Activated CD8-positive, alpha-beta memory T cell treated with anti-CD3 and anti-CD28 coated beads for 36 hours (primary cell): Measurements from ENCODE around the gene MARK3. TPM values are rescaled to one million over a fixed set of nuclear protein-coding genes. Genes with fewer than 3 reads are reported as not detected.

ENCODE experiments used
- CTCF ChIA-PET: fragments of 350-600 bp; sonication (Branson Sonifier 250); formaldehyde crosslinking; loops from one replicate; lab custom pipeline; 2021; ENCODE audit warnings: antibody characterized with exemption; lab: Charles Lee
- POLR2A ChIA-PET: fragments of 350-600 bp; sonication (Branson Sonifier 250); formaldehyde crosslinking; loops from one replicate; lab custom pipeline; 2021; ENCODE audit warnings: antibody characterized with exemption; lab: Charles Lee
- total RNA-seq, 2 experiments: library from RNA; stranded (reverse); gene quantifications; one replicate each; pipeline ENCODE4 v1.2.3, GENCODE V29; 2021

MARK3 gene
- total RNA-seq, 2 experiments from 2014 or later: 81.7 to 83.4 TPM

DNA sequence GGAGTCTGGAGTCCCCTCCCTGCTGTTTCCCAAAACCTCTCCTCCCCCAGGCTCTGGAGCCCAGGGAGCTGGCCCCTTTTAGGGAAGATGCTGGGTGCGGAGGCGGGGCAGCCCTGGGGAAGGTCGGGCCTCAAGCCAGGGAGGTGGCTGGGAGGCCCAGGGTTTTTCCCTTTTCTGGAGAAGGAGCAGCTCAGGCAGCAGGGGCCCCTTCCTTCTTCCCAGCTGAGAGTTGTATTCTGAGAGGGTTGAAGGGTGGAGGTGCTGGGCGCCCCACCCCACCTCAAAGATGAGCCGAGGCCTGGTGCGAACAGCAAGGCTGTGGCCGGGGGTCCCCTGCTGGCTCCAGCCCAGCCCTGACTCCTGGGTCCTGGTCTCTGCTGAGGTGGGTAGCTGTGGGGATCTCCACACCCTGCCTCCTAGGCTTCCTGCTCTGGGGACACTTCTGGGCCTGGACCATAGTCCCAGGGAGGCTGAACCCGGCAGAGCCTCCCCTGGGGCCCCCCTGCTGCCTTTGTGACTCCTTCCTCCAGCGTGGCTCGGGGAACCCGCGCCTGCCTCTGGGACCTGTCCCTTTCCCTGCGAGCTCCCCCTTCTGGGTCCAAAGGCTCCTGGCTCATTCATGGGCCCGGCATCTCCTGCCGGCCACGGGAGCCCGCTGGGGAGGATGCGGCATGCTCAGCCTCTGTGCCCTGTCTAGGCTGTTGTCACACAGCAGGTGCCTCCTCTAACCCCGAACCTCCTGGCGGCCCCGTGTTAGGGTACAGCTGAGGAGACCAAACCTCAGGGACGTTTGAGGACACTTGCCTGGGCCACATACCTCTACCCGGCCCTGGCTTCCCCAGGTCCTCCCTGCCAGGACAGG is 148.2 kb downstream of the MARK3 start:
- ChIA-PET CTCF (interaction anchor here (1.3 to 6.9 kb wide), 3 partner anchors 11 to 14 kb away, joined by 3 to 38 read pairs (median 5); partner anchors contain the start of gene CKB), POLR2A (no interaction called here)

DNA sequence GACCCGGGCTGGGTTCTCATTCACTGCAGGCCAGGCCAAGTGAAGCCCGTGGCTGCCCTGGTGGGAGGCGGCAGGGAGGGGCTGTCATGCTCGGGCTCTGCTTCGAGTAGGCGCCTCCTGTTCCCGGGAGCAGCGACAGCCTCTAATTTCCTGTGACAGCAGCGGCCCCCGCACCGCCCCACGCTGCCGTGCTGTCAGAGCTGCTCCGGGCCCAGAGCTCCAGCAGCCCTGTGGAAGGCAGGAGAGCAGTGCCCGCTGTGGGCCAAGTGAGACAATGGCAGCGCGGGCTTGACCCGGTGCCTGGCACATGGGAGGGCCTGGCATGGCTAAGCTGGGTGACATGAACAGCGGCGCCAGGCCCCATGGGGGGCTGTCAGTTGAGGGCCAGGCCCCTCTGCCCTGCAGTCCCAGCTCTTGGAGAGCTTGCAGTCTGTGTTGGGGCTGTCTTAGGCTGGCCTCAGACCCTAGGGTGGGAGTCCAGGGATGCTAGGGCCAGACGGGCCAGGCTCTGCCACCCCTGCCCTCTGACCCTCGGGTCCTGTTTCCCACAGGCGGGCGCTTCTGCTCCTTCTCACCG is 148.9 kb downstream of the MARK3 start:
- POLR2A ChIA-PET: no interaction called here
- CTCF ChIA-PET: interaction anchor here (1.5 to 6.9 kb wide), 2 partner anchors 12 to 14 kb away, joined by 5 to 38 read pairs; partner anchors contain the start of gene CKB

DNA sequence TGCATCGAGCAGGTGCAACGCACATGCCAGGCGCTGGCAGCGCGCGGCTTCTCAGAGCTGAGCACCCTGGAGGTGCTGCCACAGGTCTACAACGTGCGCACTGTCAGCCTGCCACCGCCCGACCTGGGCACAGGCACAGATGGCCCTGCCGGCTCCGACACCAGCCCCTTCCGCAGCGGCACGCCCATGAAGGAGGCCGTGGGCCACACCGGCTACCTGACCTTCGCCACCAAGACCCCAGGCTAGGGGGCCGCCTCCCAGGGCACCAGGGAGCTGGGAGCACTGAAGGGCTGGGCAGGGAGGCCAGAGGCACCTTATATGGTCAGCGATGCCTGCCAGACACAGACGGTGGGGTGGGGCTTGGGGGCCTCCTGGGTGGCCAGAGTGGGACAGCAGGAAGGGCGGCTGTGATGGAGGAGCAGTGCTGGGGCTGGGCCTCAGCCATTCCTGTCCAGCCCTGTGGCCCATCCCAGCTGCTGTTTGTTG is 149.4 kb downstream of the MARK3 start:
- ChIA-PET POLR2A (no interaction called here), CTCF (interaction anchor here (1.5 kb wide), 1 partner anchor 12 kb away, joined by 5 read pairs; the partner anchor contains the start of gene CKB)

DNA sequence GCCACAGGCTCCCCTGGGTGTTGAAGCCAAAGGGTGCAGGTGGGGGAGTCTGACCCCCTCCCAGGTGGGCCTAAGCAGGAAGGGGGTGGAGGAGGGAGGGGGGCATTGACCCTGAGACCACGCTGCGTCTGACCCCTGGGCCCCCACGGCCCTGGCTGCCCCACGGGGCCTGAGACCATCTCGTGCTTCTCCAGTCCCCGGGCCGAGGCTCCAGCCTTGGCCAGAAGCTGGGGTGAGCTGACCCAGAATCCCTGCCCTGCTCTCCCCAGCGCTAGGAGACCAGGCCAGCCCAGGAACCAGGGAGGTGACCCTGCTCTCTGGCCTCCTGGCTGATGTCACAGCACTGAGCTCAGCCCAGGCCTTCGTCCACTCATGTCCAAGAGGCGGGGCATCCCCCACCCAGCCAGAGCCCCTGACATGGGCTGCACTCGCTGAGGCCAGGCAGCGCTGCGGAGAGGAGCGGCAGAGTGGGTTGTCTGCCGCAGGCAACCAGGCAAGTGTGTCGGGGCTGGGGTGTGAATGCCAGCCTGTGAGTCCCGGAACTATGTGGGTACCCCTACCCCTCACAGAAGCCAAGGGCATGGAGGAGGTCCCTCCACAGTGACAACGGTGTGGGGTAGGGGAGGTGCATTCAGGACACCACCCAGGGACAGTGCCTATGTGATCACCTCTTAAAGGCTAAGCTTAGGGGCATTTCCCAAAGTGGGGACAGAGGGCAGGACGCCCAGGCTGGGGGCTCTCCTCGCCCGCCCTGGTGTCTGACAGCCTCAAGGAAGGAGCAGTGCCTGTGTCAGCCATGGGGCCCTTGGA is 150.1 kb downstream of the MARK3 start:
- CTCF ChIA-PET: interaction anchor here (1.5 kb wide), 1 partner anchor 13 kb away, joined by 5 read pairs; the partner anchor contains the start of gene CKB
- POLR2A ChIA-PET: no interaction called here

DNA sequence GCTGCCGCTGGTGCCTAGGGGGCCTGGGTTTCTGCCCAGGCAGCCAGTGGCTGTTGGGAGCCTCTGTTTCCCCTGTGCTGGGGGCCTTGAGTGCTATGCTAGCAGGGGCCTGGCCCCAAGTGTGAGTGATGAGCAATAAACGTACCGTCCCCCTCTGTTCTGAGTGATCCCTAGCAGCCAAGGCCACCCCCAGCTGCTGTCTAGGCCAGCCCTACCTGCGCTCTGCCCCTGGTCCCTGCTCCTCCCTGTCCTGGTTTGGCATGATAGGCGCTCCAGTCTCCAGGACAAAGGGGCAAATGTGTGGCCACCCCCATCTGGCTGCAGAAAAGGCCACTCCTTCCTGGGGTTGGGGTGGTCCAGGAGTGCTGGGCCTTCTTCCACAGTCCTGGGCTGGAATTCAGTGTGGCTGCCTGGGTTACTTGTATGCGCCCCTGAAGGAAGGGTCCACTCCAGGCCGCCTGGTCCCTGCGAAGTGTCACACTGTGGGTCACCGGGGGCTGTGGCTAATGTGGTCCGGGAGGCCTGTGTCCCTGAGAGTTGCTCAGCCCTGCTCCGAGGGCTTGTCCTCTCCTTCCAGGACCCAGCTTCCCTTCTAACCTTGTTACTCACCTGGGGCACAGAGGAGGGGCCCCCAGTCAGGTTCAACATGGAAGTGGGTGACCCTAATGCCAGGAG is 150.8 kb downstream of the MARK3 start:
- POLR2A ChIA-PET: no interaction called here
- CTCF ChIA-PET: no interaction called here

DNA sequence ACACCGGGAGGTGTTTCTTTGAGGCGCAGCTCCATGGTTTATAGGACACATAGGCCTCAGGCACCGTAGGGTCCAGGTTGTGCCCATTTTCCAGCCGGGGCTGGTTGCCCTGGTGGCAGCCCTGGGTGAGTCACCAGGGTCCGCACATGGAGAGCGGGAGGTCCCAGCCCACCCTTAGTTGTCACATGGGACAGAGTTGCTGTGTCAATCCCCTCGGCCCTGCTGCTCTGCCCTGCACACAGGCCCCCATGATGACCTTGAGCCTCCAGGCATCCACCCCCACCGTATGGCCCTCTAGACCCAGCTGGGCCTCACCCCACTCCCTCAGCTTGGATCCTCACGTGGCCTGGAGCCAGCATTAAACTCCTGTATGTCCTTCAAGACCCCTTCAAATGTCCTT is 151.5 kb downstream of the MARK3 start:
- CTCF ChIA-PET: interaction anchor here (1.4 kb wide), 1 partner anchor 10 kb away, joined by 4 read pairs; no protein-coding TSS in a partner anchor
- POLR2A ChIA-PET: no interaction called here

DNA sequence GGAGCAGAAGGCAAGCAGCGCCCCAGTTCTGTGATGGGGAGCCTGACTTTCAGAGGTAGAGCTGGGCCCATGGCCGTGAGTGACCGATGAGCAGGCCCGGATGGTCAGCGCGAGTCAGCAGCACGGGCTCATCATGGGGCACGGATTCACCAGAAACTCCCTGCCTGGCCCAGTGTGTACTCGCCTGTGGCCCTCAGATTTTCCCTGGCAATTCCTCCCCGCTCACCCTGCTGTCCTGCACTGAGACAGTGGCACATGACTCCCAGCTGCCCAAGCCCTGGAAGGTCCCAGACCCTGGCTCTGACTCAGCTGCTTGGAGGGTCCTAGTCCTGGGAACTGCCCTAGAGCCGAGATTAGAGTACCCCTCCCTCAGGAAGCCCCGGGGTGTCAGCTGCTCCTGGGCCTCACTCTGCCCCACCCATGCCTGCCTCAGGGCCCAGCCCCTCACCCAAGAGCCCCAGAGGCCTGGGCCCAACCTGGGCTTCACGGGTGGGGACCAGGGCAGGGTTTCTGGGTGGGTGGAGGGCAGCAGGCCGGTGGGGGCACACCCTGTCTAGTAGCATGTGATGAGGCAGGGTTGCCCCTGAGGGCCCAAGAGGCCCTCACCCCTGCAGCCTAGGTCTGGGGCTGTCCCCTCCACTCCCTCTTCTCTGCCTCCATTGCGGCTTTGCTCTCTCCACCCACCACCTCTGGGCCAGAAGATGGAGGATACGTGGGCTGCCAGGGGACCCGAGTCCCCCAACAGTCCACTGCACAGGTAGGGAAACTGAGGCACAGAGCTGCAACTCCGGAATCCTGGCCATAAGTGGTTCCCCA is 152.2 kb downstream of the MARK3 start:
- ChIA-PET CTCF (interaction anchor here (1.4 kb wide), 1 partner anchor 10 kb away, joined by 4 read pairs; no protein-coding TSS in a partner anchor), POLR2A (no interaction called here)

DNA sequence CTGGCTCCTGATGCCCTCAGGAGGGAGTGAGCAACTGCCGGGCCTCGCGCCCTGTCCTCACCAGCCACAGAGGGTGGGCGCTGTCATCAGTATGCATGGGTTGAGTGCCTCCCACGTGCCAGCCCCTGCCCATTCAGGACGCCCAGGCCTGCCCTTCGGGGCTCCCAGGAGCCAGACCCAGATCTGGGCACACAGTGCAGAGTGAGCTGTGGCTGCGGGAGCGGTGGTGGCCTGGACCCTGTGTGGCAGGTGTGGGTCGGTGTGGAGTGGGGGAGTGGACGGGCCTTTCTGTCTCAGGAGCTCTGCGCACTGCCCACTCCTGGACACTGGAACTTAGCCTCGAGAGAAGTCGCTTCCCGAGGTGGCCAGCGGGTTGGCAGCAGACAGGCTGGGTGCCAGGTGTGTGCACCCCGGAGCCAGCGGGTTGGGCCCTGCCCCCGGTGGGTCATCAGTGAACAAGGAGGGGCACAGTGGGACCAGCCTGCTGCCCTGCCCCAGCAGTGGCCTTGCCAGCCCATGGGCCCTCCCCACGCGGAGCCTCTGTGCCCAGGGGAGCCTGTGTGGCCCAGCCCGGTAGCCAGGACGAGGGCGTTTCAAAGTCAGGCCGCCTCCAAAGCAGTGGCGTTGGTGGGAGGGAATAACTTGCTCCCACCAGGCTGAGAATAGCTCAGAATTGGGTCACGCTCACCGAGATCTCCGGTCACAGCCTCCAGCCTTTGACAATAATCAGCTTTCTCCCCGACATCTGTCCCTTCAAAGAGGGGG is 153.3 kb downstream of the MARK3 start:
- POLR2A ChIA-PET: interaction anchor here (0.5 to 1.5 kb wide), 3 partner anchors 10 to 126 kb away, joined by 3 to 5 read pairs (median 3); no protein-coding TSS in a partner anchor
- CTCF ChIA-PET: interaction anchor here (1.0 to 2.7 kb wide), 3 partner anchors 9 to 20 kb away, joined by 3 to 9 read pairs (median 4); no protein-coding TSS in a partner anchor

DNA sequence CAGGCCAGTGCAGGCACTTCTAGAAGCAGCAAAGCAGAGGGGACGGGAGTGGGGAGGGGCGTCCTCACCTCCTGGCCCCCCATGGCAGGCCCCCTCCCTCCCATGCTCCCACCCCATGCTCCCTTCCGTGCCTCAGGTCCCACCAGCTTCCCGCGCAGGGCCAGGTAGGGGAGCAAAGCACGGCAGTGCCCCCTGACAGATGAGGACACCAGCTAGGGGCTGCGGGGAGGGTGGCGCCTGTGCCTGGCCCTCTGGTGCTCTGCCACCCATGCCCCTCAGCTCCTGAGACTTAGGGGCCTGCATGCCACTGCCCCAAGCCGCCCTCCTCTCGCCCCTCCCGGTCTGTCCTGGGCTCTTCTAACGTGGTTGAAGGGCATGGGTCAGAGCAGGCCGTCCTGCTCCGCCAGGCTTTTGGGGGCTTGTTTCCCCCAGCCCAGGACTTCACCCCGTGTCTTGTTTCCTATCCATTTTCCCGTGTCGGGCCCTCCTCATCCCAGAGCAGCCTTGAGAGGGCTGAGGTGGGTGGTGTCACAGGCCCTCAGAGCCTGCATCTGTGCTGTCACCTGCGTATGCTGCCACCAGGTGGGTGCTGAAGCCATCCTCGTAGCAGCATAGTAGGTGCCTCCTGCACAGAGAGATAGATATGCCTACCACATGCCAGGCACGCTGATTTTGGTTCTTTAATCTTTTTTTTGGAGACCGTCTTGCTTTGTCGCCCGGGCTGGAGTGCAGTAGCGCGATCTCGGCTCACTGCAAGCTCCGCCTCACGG is 154.0 kb downstream of the MARK3 start:
- POLR2A ChIA-PET: interaction anchor here (0.5 to 1.5 kb wide), 3 partner anchors 11 to 126 kb away, joined by 3 to 5 read pairs (median 3); no protein-coding TSS in a partner anchor
- CTCF ChIA-PET: interaction anchor here (1.0 to 2.7 kb wide), 2 partner anchors 9 to 21 kb away, joined by 3 to 9 read pairs; no protein-coding TSS in a partner anchor

DNA sequence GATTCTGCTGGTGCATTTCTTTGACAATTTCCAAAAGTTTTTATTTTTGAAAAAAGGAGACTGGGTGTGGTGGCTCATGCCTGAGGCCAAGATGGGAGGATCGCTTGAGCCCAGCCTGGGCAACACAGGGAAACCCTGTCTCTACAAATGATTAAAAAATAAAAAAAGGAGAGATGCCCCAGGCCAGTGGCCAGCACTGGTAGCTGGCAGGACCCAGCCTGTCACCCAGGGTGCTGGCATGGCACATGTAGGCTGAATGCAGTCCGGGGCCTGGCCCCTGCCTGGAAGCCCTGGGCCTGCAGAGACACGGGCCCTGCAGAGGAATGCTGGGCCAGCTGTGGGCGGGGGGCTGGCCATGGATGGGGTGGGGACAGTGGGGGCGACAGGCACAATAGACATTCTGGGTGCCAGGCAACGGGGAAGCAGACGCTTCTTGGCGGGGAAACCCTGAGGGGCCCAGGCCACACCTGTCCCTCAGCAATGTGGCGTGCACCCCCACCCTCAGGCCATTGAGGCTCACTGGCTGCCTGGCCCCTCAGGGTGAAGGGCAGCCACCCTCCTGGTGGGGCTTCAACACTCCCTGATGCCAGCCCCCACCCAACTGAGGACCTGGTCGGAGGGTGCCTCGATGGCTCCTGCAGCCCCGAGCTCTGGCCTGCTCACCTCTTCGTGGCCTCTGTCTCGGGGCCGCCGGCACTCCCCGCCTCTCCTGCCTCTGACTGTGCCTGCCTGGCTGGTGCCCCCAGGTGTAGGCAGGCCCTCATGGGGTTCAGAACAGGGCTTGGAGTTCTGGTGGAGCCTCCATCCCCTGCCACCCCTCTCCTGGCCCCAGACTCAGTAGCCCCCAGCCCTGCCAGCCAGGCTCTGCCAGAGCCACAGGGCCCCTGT is 155.8 kb downstream of the MARK3 start:
- ChIA-PET CTCF (interaction anchor here (1.3 to 2.7 kb wide), 2 partner anchors 22 kb away, joined by 3 to 9 read pairs; no protein-coding TSS in a partner anchor), POLR2A (no interaction called here)

DNA sequence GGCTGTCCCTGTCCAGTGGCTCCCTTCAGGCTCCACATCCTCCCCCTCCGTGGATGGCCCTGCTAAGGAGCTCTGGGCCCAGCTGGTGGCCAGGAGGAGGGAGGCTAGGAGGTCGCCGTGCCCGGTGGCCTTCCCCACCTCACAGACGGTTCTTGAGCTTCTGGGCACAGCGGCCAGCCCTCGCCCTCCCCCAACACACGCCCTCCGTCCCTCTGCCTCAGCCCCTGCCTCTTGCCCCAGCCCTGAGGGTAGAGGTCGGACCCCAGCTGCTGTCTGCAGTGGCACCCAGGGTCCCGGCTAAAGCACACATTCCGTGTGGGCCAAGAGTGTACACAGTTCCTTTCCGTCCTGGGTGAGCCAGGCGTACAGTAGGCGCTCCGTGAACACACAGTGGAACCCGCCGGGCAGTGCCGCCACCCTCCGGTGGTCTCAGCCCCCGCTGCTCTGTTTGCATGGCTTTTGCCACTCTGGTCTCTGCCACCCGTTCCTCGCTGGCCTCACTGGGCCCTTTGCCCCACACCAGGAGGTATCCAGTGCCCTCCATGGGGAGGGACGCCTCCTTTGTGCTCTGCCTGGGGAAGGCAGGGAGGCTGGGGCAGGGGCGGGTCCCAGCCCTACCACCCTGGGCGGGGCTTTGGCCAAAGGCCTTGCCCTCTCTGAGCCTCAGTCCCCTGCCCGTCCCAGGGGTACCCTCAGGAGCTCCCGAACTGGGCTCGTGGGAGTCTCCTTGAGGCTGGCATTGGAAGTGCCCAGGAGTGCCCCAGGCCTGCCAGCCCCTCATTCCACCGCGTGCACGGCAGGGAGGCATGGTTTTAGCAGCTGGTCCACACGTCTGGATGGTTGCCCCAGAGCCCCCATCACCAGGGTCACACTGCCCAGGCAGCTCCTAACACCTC is 156.7 kb downstream of the MARK3 start:
- CTCF ChIA-PET: interaction anchor here (1.3 to 2.1 kb wide), 2 partner anchors 20 to 23 kb away, joined by 3 to 4 read pairs; no protein-coding TSS in a partner anchor

DNA sequence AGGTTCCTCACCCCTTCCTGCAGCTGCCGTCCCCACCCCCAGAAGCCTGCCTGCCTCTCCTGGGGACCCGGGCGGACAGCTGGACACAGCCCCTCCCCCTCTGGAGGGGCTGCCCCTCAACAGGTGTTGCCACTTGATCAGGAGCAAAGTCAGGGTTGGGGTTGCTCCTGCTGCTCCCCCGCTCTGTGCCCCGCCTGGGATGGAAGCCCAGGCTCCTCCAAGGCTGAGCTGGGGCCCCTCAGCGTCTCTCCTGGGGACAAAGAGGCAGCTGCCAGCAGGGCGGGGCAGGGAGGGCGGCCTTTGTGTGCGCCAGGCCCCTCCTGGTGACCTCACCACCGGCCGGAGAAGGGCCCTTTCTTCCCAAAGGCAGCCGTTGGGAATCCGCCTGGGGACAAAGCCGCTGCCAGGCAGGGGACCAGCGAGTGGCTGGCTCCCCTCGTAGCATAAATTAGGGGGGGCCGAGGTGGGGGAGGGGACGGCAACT is 157.4 kb downstream of the MARK3 start:
- ChIA-PET POLR2A (no interaction called here), CTCF (interaction anchor here (2.1 kb wide), 1 partner anchor 21 kb away, joined by 4 read pairs; no protein-coding TSS in a partner anchor)

More for the DNA sequence above, 156.7 kb downstream of the MARK3 start:
- POLR2A ChIA-PET: no interaction called here

DNA sequence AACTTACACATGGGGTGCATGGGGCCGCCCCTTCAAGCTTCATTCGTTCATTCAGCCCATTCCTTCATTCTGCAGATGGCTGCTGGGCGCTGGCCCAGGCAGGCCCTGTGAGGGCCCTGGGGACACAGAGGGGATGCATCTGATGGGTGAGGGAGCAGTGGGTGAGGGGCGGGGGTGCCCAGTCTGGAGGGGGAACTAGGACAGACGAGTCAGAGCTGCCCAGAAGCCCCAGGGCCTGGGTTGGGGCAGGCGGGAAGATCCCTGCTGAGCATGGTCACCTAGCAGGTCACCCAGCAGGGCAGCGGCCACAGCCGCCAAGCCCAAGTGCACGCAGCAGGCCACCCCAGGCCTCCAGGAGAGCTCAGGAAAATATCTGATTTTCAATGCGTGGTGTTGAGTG is 157.9 kb downstream of the MARK3 start:
- ChIA-PET POLR2A (no interaction called here), CTCF (interaction anchor here (1.4 to 2.1 kb wide), 2 partner anchors 22 to 25 kb away, joined by 4 read pairs; no protein-coding TSS in a partner anchor)
